SK-N-SH (cell line): ENCODE data around the gene NEUROG1. TPM values are rescaled to one million over a fixed set of nuclear protein-coding genes. Genes with fewer than 3 reads are reported as not detected.

Source experiments
- CTCF ChIA-PET: fragments of 300-600, 350-600 bp; formaldehyde crosslinking; extraction: SDS; loops from one replicate; lab custom pipeline; 2021; lab: Yijun Ruan, JAX
- POLR2A ChIA-PET: fragments of 350-600 bp; sonication (Branson Sonifier 250); formaldehyde crosslinking; extraction: SDS; loops from one replicate; lab custom pipeline; 2020; ENCODE audit warnings: antibody characterized with exemption, inconsistent platforms; lab: Yijun Ruan, JAX
- DNase-seq: peaks from one replicate; pipeline ENCODE4 v3.0.0; 2012
- H2AFZ ChIP-seq: fragments of 200-600 bp; sonication (generic); 2 replicates; pipeline ENCODE4 v1.8.1; 2016; ENCODE audit warnings: antibody characterized with exemption, mild to moderate bottlenecking, low read depth
- H3F3A ChIP-seq: fragments of 200-600 bp; sonication (generic); replicated peaks from 2 replicates; pipeline ENCODE3; 2016; ENCODE audit warnings: antibody characterized with exemption, mild to moderate bottlenecking; ENCODE audit not compliant: insufficient read depth
- H3K27ac ChIP-seq, 2 experiments: fragments of 200-500 bp in 1 of 2; fragments of 200-600 bp in 1 of 2; sonication (Bioruptor generic) in 1 of 2; sonication (generic), shearing (Covaris generic) in 1 of 2; 2 replicates each; pipeline versions ENCODE4 v1.5.1 to v1.6.1; 2014 to 2016; ENCODE audit warnings: low read depth in 2 of 2, inconsistent platforms in 1 of 2, low read length in 1 of 2, mild to moderate bottlenecking in 1 of 2, mixed read lengths in 1 of 2
- H3K27me3 ChIP-seq: fragments of 200-600 bp; sonication (generic), shearing (Covaris generic); 2 replicates; pipeline ENCODE4 v1.6.1; 2016; ENCODE audit warnings: mixed run types; ENCODE audit not compliant: insufficient read depth
- H3K36me3 ChIP-seq, 2 experiments: fragments of 200-500 bp in 1 of 2; fragments of 200-600 bp in 1 of 2; sonication (Bioruptor generic) in 1 of 2; sonication (generic) in 1 of 2; replicated peaks in 1 of 2; 2 replicates each; pipeline versions ENCODE3 to v1.5.1; 2014 to 2016; ENCODE audit warnings: low read length in 1 of 2, mild to moderate bottlenecking in 1 of 2; ENCODE audit not compliant: insufficient read depth in 2 of 2, control insufficient read depth in 1 of 2
- H3K4me1 ChIP-seq, 2 experiments: fragments of 200-500 bp in 1 of 2; fragments of 200-600 bp in 1 of 2; sonication (Bioruptor generic) in 1 of 2; sonication (generic), shearing (Covaris generic) in 1 of 2; 2 replicates each; pipeline versions ENCODE4 v1.5.1 to v1.6.1; 2014 to 2016; ENCODE audit warnings: low read depth in 1 of 2, low read length in 1 of 2, mixed run types in 1 of 2; ENCODE audit not compliant: insufficient read depth in 2 of 2, control insufficient read depth in 1 of 2
- H3K4me2 ChIP-seq: fragments of 200-600 bp; sonication (generic), shearing (Covaris generic); 2 replicates; pipeline ENCODE4 v1.6.1; 2017; ENCODE audit warnings: mixed run types
- H3K4me3 ChIP-seq, 2 experiments: fragments of 200-500 bp in 1 of 2; fragments of 200-600 bp in 1 of 2; sonication (Bioruptor generic) in 1 of 2; sonication (generic), shearing (Covaris generic) in 1 of 2; 2 replicates each; pipeline versions ENCODE4 v1.5.1 to v1.8.1; 2014 to 2016; ENCODE audit warnings: low read depth in 2 of 2, inconsistent platforms in 1 of 2, low read length in 1 of 2, mild to moderate bottlenecking in 1 of 2, mixed read lengths in 1 of 2, moderate library complexity in 1 of 2
- H3K79me2 ChIP-seq: fragments of 200-600 bp; sonication (generic); 2 replicates; pipeline ENCODE4 v1.8.1; 2017; ENCODE audit warnings: mild to moderate bottlenecking; ENCODE audit not compliant: insufficient read depth
- H3K9ac ChIP-seq: fragments of 200-600 bp; sonication (generic); 2 replicates; pipeline ENCODE4 v1.6.1; 2017; ENCODE audit warnings: mixed run types
- H3K9me2 ChIP-seq: fragments of 200-600 bp; sonication (generic); 2 replicates; pipeline ENCODE4 v1.6.1; 2017; ENCODE audit warnings: mixed run types
- H3K9me3 ChIP-seq: fragments of 200-600 bp; sonication (generic); 2 replicates; pipeline ENCODE4 v1.6.1; 2017; ENCODE audit warnings: mixed run types, mild to moderate bottlenecking, moderate library complexity
- H4K20me1 ChIP-seq: fragments of 200-600 bp; sonication (generic); 2 replicates; pipeline ENCODE4 v1.6.1; 2017; ENCODE audit warnings: mild to moderate bottlenecking, mixed run types; ENCODE audit not compliant: insufficient read depth
- FOSL2 ChIP-seq: IDR thresholded peaks from 2 replicates; pipeline ENCODE4 v1.4.0; 2012; ENCODE audit warnings: low read depth, mild to moderate bottlenecking, moderate library complexity, borderline replicate concordance
- FOXJ3 ChIP-seq: sonication (generic); formaldehyde crosslinking; IDR thresholded peaks from 2 replicates; pipeline ENCODE4 v1.5.1; 2020; ENCODE audit warnings: mild to moderate bottlenecking, missing genetic modification reagents
- GATA2 ChIP-seq: sonication (generic); formaldehyde crosslinking; IDR thresholded peaks from 2 replicates; pipeline ENCODE4 v1.5.0; 2020; ENCODE audit warnings: mild to moderate bottlenecking, missing genetic modification reagents
- JUND ChIP-seq: IDR thresholded peaks from 2 replicates; pipeline ENCODE4 v1.4.0; 2012
- NFIC ChIP-seq: IDR thresholded peaks from 2 replicates; pipeline ENCODE4 v1.4.0; 2012; ENCODE audit warnings: borderline replicate concordance
- NRF1 ChIP-seq: IDR thresholded peaks from 2 replicates; pipeline ENCODE4 v1.6.1; 2012; ENCODE audit warnings: low read depth, mild to moderate bottlenecking, low read length
- POLR2AphosphoS5 ChIP-seq: IDR thresholded peaks from 2 replicates; pipeline ENCODE4 v1.6.1; 2012; ENCODE audit warnings: low read depth, low read length
- REST ChIP-seq: IDR thresholded peaks from 2 replicates; pipeline ENCODE4 v1.6.1; 2012; ENCODE audit warnings: mild to moderate bottlenecking, low read depth, low read length, moderate library complexity
- TCF12 ChIP-seq: IDR thresholded peaks from 2 replicates; pipeline ENCODE4 v1.4.0; 2012
- YY1 ChIP-seq: IDR thresholded peaks from 2 replicates; pipeline ENCODE4 v1.4.0; 2012; ENCODE audit warnings: low read depth, mild to moderate bottlenecking
- WGBS: methylation state at CpG from one replicate; pipeline ENCODE4 v1.1.6; 2017; ENCODE audit warnings: low lambda C conversion rate; 5-methylcytosine and 5-hydroxymethylcytosine counted together
- polyA plus RNA-seq, 3 experiments: library from polyadenylated mRNA; depleted of rRNA; stranded (reverse); fragments of >200 nt; gene quantifications; 2 replicates each; pipeline ENCODE4 v1.2.3, GENCODE V29; 2012

The NEUROG1 gene
- polyA plus RNA-seq, 1 of the 3 experiments (the other 2 are of a cell fraction), result not detected

- Histone ChIP-seq H2AFZ (peak overlapping the region; percentile 82; the same call in 1 of the 2 replicates), H3F3A (peaks cover 13% of the 10 kb centered on the region), H3K4me3 (no peak overlapping the region), H4K20me1 (no peaks in the 10 kb centered on the region), H3K79me2 (no peaks in the 10 kb centered on the region), H3K27me3 (no peaks in the 10 kb centered on the region), H3K4me2 (peak overlapping the region; percentile 38), H3K36me3 (no peaks in the 10 kb centered on the region), H3K27ac (peak overlapping the region in 1 of 2 experiments; percentile 76; a peak in 2 of 4 replicates), H3K4me1 (peaks cover 5 to 14% of the 10 kb centered on the region in 2 experiments; a peak in 3 of 4 replicates), H3K9ac (peak overlapping the region; percentile 45; the same call in 1 of the 2 replicates), H3K9me3 (no peaks in the 10 kb centered on the region), H3K9me2 (no peaks in the 10 kb centered on the region)
- POLR2A ChIA-PET, result interaction anchor here (0.8 kb wide), 1 partner anchor 9 kb away, joined by 3 read pairs; no protein-coding TSS in a partner anchor
- TF ChIP-seq NFIC (peak; percentile 47), GATA2 (CRISPR knock-in tag) (no peak), REST (no peak), POLR2AphosphoS5 (0 out of 2 replicates have a peak, but pooled peaks have one; percentile 12), FOSL2 (peak; percentile 82), YY1 (peak; percentile 42; the same call in 1 of the 2 replicates), JUND (peak; percentile 70), TCF12 (peak; percentile 73)
- 63% methylated on average over 8 of the region's 8 CpGs for WGBS
- DNase-seq, result no peak
- CTCF ChIA-PET, result interaction anchor here (1.1 to 1.6 kb wide), 3 partner anchors 11 to 58 kb away, joined by 3 to 8 read pairs (median 5); no protein-coding TSS in a partner anchor
Measured at GRCh38 chr5:135493406-135494180, 42.2 kb downstream of the NEUROG1 start.

- Histone ChIP-seq H3K27ac (no peak overlapping the region), H3F3A (peaks cover 13% of the 10 kb centered on the region), H3K4me2 (no peak overlapping the region), H3K9me2 (no peaks in the 10 kb centered on the region), H3K36me3 (no peaks in the 10 kb centered on the region)
- DNase-seq, result no peak
- CTCF ChIA-PET, result interaction anchor here (1.2 to 2.8 kb wide), 3 partner anchors 26 to 60 kb away, joined by 3 to 20 read pairs (median 8); no protein-coding TSS in a partner anchor
- TF ChIP-seq FOXJ3 (CRISPR knock-in tag) (no peak), NRF1 (no peak)
- TF ChIP-seq, all 33 proteins: peak for 0
- POLR2A ChIA-PET, result no interaction called here
- no peaks in the 10 kb centered on the region for H4K20me1 ChIP-seq
- no peak overlapping the region for H3K9ac ChIP-seq
- H3K9me3 ChIP-seq, result no peaks in the 10 kb centered on the region
- H3K4me3 ChIP-seq, result no peak overlapping the region
- 93% methylated on average over 3 of the region's 3 CpGs for WGBS
- H3K4me1 ChIP-seq, result peaks cover 5 to 14% of the 10 kb centered on the region in 2 experiments; a peak in 3 of 4 replicates
- H2AFZ ChIP-seq, result no peak overlapping the region
- H3K27me3 ChIP-seq, result no peaks in the 10 kb centered on the region; the same call in 1 of the 2 replicates
- H3K79me2 ChIP-seq, result no peaks in the 10 kb centered on the region
Measured at GRCh38 chr5:135492319-135492626, 43.5 kb downstream of the NEUROG1 start.
